IMR-90 (cell line): ENCODE measurements around the gene DCTD. TPM values are rescaled to one million over a fixed set of nuclear protein-coding genes. Genes with fewer than 3 reads are reported as not detected.

Source experiments
- ATAC-seq: fragments of 200-7000 bp; cut with Tn5 transposase; 2 replicates; pipeline ENCODE4 v1.9.1; 2020; ENCODE audit warnings: low read depth, mild to moderate bottlenecking, moderate library complexity
- BruUV-seq: library from RNA; stranded (reverse); fragments of 400-500 nt; replicated peaks from 2 replicates; lab custom pipeline; 2021; lab: Mats Ljungman, UMichigan
- CTCF ChIA-PET: fragments of 300-600 bp; formaldehyde crosslinking; extraction: SDS; loops from one replicate; lab custom pipeline; 2021; ENCODE audit warnings: antibody characterized with exemption; lab: Yijun Ruan, JAX
- POLR2A ChIA-PET: fragments of 300-600 bp; sonication (Branson Sonifier 250); formaldehyde crosslinking; loops from one replicate; lab custom pipeline; 2022; ENCODE audit warnings: antibody characterized with exemption; ENCODE audit not compliant: unreplicated experiment; lab: Charles Lee
- DNase-seq: peaks from one replicate; pipeline ENCODE4 v3.0.0; 2013
- H2AFZ ChIP-seq: replicated peaks from 2 replicates; pipeline ENCODE3; 2013; ENCODE audit warnings: low read length, mild to moderate bottlenecking; ENCODE audit not compliant: poor library complexity
- H2AK5ac ChIP-seq: 2 replicates; pipeline ENCODE4 v1.6.1; 2013; ENCODE audit warnings: low read depth, low read length, inconsistent platforms
- H2AK9ac ChIP-seq: replicated peaks from 2 replicates; pipeline ENCODE3; 2013; ENCODE audit warnings: mild to moderate bottlenecking, low read depth, low read length, moderate library complexity; ENCODE audit not compliant: poor library complexity
- H2BK120ac ChIP-seq: 2 replicates; pipeline ENCODE4 v1.6.1; 2013; ENCODE audit warnings: low read depth, low read length, inconsistent platforms
- H2BK15ac ChIP-seq: 3 replicates; pipeline ENCODE4 v1.6.1; 2013; ENCODE audit warnings: low read depth, low read length, inconsistent platforms
- H2BK20ac ChIP-seq: 2 replicates; pipeline ENCODE4 v1.6.1; 2013; ENCODE audit warnings: low read depth, mild to moderate bottlenecking, inconsistent platforms, low read length, moderate library complexity
- H2BK5ac ChIP-seq: 2 replicates; pipeline ENCODE4 v1.6.1; 2013; ENCODE audit warnings: mild to moderate bottlenecking, low read depth, low read length, inconsistent platforms; ENCODE audit not compliant: poor library complexity, severe bottlenecking
- H3K14ac ChIP-seq: replicated peaks from 2 replicates; pipeline ENCODE4 v1.6.1; 2013; ENCODE audit warnings: low read depth, low read length, inconsistent platforms
- H3K18ac ChIP-seq: 2 replicates; pipeline ENCODE4 v1.6.1; 2013; ENCODE audit warnings: low read depth, low read length, control low read depth
- H3K23ac ChIP-seq: 2 replicates; pipeline ENCODE4 v1.6.1; 2013; ENCODE audit warnings: low read depth, low read length, inconsistent platforms
- H3K27ac ChIP-seq: 2 replicates; pipeline ENCODE4 v1.5.1; 2013; ENCODE audit warnings: mild to moderate bottlenecking, control low read depth, low read length; ENCODE audit not compliant: insufficient read depth
- H3K27me3 ChIP-seq: 2 replicates; pipeline ENCODE4 v1.6.1; 2013; ENCODE audit warnings: low read length; ENCODE audit not compliant: control insufficient read depth, insufficient read depth
- H3K36me3 ChIP-seq: 2 replicates; pipeline ENCODE4 v1.6.1; 2013; ENCODE audit warnings: low read length, mixed read lengths; ENCODE audit not compliant: control insufficient read depth, insufficient read depth
- H3K4ac ChIP-seq: 2 replicates; pipeline ENCODE4 v1.6.1; 2013; ENCODE audit warnings: low read depth, low read length, inconsistent platforms
- H3K4me1 ChIP-seq: 2 replicates; pipeline ENCODE4 v1.6.1; 2013; ENCODE audit warnings: low read length, mixed read lengths; ENCODE audit not compliant: control insufficient read depth, insufficient read depth
- H3K4me2 ChIP-seq: 2 replicates; pipeline ENCODE4 v1.6.1; 2013; ENCODE audit warnings: low read depth, mild to moderate bottlenecking, control low read depth, low read length, moderate library complexity
- H3K4me3 ChIP-seq: 2 replicates; pipeline ENCODE4 v1.5.1; 2013; ENCODE audit warnings: low read depth, mild to moderate bottlenecking, control low read depth, low read length, moderate library complexity; ENCODE audit not compliant: insufficient read depth
- H3K56ac ChIP-seq: 2 replicates; pipeline ENCODE4 v1.6.1; 2013; ENCODE audit warnings: low read length, inconsistent platforms; ENCODE audit not compliant: insufficient read depth; ENCODE audit errors: extremely low read depth
- H3K79me1 ChIP-seq, 2 experiments: 2 replicates each; pipeline ENCODE4 v1.6.1; 2013; ENCODE audit warnings: low read length in 2 of 2, inconsistent platforms in 1 of 2, low read depth in 1 of 2
- H3K9ac ChIP-seq: 2 replicates; pipeline ENCODE4 v1.6.1; 2013; ENCODE audit warnings: low read depth, low read length, control low read depth
- H3K9me1 ChIP-seq: 2 replicates; pipeline ENCODE4 v1.6.1; 2013; ENCODE audit warnings: low read length, inconsistent platforms; ENCODE audit not compliant: insufficient read depth
- H3K9me3 ChIP-seq: 2 replicates; pipeline ENCODE4 v1.6.1; 2013; ENCODE audit warnings: low read length; ENCODE audit not compliant: control insufficient read depth, insufficient read depth
- H4K20me1 ChIP-seq: 2 replicates; pipeline ENCODE4 v1.6.1; 2013; ENCODE audit warnings: low read length, inconsistent platforms; ENCODE audit not compliant: insufficient read depth
- H4K5ac ChIP-seq: 2 replicates; pipeline ENCODE4 v1.6.1; 2013; ENCODE audit warnings: mild to moderate bottlenecking, low read depth, low read length, control low read depth
- H4K8ac ChIP-seq, 2 experiments: 2 replicates each; pipeline ENCODE4 v1.6.1; 2013; ENCODE audit warnings: low read depth in 2 of 2, low read length in 2 of 2, control low read depth in 1 of 2, inconsistent platforms in 1 of 2
- H4K91ac ChIP-seq: 2 replicates; pipeline ENCODE4 v1.6.1; 2013; ENCODE audit warnings: low read depth, low read length, inconsistent platforms; ENCODE audit not compliant: insufficient read depth
- BHLHE40 ChIP-seq: fragments of 150-350 bp; IDR thresholded peaks from 2 replicates; pipeline ENCODE4 v1.6.1; 2016; ENCODE audit warnings: mild to moderate bottlenecking, low read depth, low read length
- CEBPB ChIP-seq: IDR thresholded peaks from 2 replicates; pipeline ENCODE4 v1.6.1; 2012; ENCODE audit warnings: low read depth, low read length, improper control_type of control experiment
- CHD1 ChIP-seq: IDR thresholded peaks from 2 replicates; pipeline ENCODE4 v1.6.1; 2012; ENCODE audit warnings: low read depth, low read length, improper control_type of control experiment
- CTCF ChIP-seq: conservative IDR thresholded peaks from 2 replicates; pipeline ENCODE4 v1.5.1; 2012; ENCODE audit warnings: mild to moderate bottlenecking, low read depth, low read length, improper control_type of control experiment
- ELK1 ChIP-seq: fragments of 150-350 bp; IDR thresholded peaks from 2 replicates; pipeline ENCODE4 v1.6.1; 2016; ENCODE audit warnings: low read depth, mild to moderate bottlenecking, low read length, moderate library complexity, borderline replicate concordance
- FOS ChIP-seq: fragments of 150-350 bp; IDR thresholded peaks from 2 replicates; pipeline ENCODE4 v1.6.1; 2016; ENCODE audit warnings: low read depth, low read length
- MAFK ChIP-seq: IDR thresholded peaks from 2 replicates; pipeline ENCODE4 v1.6.1; 2012; ENCODE audit warnings: low read depth, low read length, improper control_type of control experiment
- MAZ ChIP-seq: IDR thresholded peaks from 2 replicates; pipeline ENCODE4 v1.6.1; 2012; ENCODE audit warnings: low read depth, mild to moderate bottlenecking, low read length, improper control_type of control experiment, moderate library complexity, borderline replicate concordance
- MXI1 ChIP-seq: IDR thresholded peaks from 2 replicates; pipeline ENCODE4 v1.6.1; 2012; ENCODE audit warnings: low read depth, mild to moderate bottlenecking, low read length, moderate library complexity, borderline replicate concordance
- NFE2L2 ChIP-seq: fragments of 150-350 bp; IDR thresholded peaks from 2 replicates; pipeline ENCODE4 v1.6.1; 2016; ENCODE audit warnings: low read depth, mild to moderate bottlenecking, low read length
- POLR2A ChIP-seq: IDR thresholded peaks from 2 replicates; pipeline ENCODE4 v1.6.1; 2012; ENCODE audit warnings: mild to moderate bottlenecking, low read depth, low read length
- RAD21 ChIP-seq: IDR thresholded peaks from 2 replicates; pipeline ENCODE4 v1.6.1; 2012; ENCODE audit warnings: low read length, improper control_type of control experiment
- RCOR1 ChIP-seq: IDR thresholded peaks from 2 replicates; pipeline ENCODE4 v1.6.1; 2012; ENCODE audit warnings: mild to moderate bottlenecking, low read length, improper control_type of control experiment; ENCODE audit not compliant: insufficient replicate concordance
- RFX5 ChIP-seq: IDR thresholded peaks from 2 replicates; pipeline ENCODE4 v1.8.0; 2012; ENCODE audit warnings: low read depth, mild to moderate bottlenecking, low read length, moderate library complexity
- SMC3 ChIP-seq: fragments of 150-350 bp; IDR thresholded peaks from 2 replicates; pipeline ENCODE4 v1.6.1; 2016; ENCODE audit warnings: low read depth, mild to moderate bottlenecking, antibody characterized with exemption, low read length, moderate library complexity
- USF2 ChIP-seq: fragments of 150-350 bp; IDR thresholded peaks from 2 replicates; pipeline ENCODE4 v1.6.1; 2017; ENCODE audit warnings: mild to moderate bottlenecking, antibody characterized with exemption, low read length, low read depth
- WGBS, 2 experiments: methylation state at CpG; one replicate each; pipeline versions ENCODE4 v1.1.5 to v1.1.7; 2013; ENCODE audit warnings: missing lambda C conversion rate in 2 of 2; ENCODE audit not compliant: insufficient read length in 1 of 2; ENCODE audit errors: extremely low coverage in 2 of 2; 5-methylcytosine and 5-hydroxymethylcytosine counted together
- dilution Hi-C: fragments of 300-500 bp; cut with HindIII; formaldehyde crosslinking; loops from one replicate; pipeline ENCODE4 v1.14.3; 2018; ENCODE audit warnings: low sequenced_read_pairs; ENCODE audit not compliant: unreplicated experiment
- in situ Hi-C: fragments of 300-500 bp; cut with MboI; formaldehyde crosslinking; loops from 3 replicates; pipeline ENCODE4 v1.14.3; 2019; ENCODE audit warnings: low sequenced_read_pairs, inconsistent platforms, mixed read lengths
- intact Hi-C: fragments of 100-400 bp; cut with micrococcal nuclease; formaldehyde crosslinking; loops from 2 replicates; pipeline ENCODE4 v1.10.0; 2022
- polyA plus RNA-seq, 3 experiments: library from polyadenylated mRNA; depleted of rRNA; stranded (reverse); fragments of >200 nt; gene quantifications; 2 replicates each; pipeline ENCODE4 v1.2.3, GENCODE V29; 2012; ENCODE audit warnings: low replicate concordance in 1 of 3
- total RNA-seq: library from RNA; depleted of rRNA; stranded (reverse); fragments of >200 nt; gene quantifications from 2 replicates; pipeline ENCODE4 v1.2.3, GENCODE V29; 2012

Gene DCTD
- total and polyA plus RNA-seq, 2 of the 4 experiments (the other 2 are of a cell fraction), result 90.3 to 127 TPM

- H3K27me3 ChIP-seq, result no peaks in the 10 kb centered on the region
- H3K14ac ChIP-seq, result peak overlapping the region; percentile 64
- H3K9ac ChIP-seq, result no peak overlapping the region
- peak overlapping the region; percentile 86 for H3K18ac ChIP-seq
- H2AK9ac ChIP-seq, result no peak overlapping the region
- BruUV-seq, result no TSS peak
- peak overlapping the region; percentile 98 for H2BK5ac ChIP-seq
- no peaks in the 10 kb centered on the region for H4K20me1 ChIP-seq
- no peaks in the 10 kb centered on the region for H3K9me3 ChIP-seq
- in situ Hi-C loops, result loop anchor here (5.0 to 10.0 kb wide), 2 partner anchors 144 to 326 kb away; no protein-coding TSS in a partner anchor
- WGBS, 2 experiments, result 100% methylated on average over 1 of the region's 6 CpGs; no CpG with 5 or more reads in 1 of the 2 experiments
- peaks cover 7% of the 10 kb centered on the region for H3K4me1 ChIP-seq
- no peak overlapping the region for H3K4me2 ChIP-seq
- H3K9me1 ChIP-seq, result peaks cover 20% of the 10 kb centered on the region
- intact Hi-C loops, result no loop called here
- ATAC-seq (no peak), DNase-seq (no peak)
- peak overlapping the region; percentile 53 for H3K27ac ChIP-seq
- H3K36me3 ChIP-seq, result no peaks in the 10 kb centered on the region
- peak overlapping the region; percentile 93 for H2AK5ac ChIP-seq
- dilution Hi-C loops, result no loop called here
- peak overlapping the region; percentile 89 for H3K4ac ChIP-seq
- H3K56ac ChIP-seq, result no peak overlapping the region
- TF ChIP-seq CTCF (no peak), CEBPB (no peak), SMC3 (no peak), RFX5 (no peak), MAFK (no peak), RCOR1 (no peak), BHLHE40 (no peak), MAZ (no peak), FOS (no peak), NFE2L2 (no peak), POLR2A (no peak), RAD21 (no peak), USF2 (no peak), ELK1 (no peak), MXI1 (no peak), CHD1 (no peak)
- H3K4me3 ChIP-seq, result no peak overlapping the region
- peak overlapping the region; percentile 44 to 68; a peak in 3 of 4 replicates for H4K8ac ChIP-seq
- peak overlapping the region; percentile 25 for H2AFZ ChIP-seq
- peak overlapping the region; percentile 99 for H2BK120ac ChIP-seq
- H4K91ac ChIP-seq, result peak overlapping the region; percentile 90
- H2BK15ac ChIP-seq, result peak overlapping the region; percentile 75; the same call in 2 of the 3 replicates
- ChIA-PET CTCF (interaction anchor here (0.6 kb wide), 1 partner anchor 305 kb away, joined by 3 read pairs; no protein-coding TSS in a partner anchor), POLR2A (interaction anchor here (0.6 kb wide), 1 partner anchor 571 kb away, joined by 3 read pairs; no protein-coding TSS in a partner anchor)
- H2BK20ac ChIP-seq, result peak overlapping the region; percentile 96
- H3K23ac ChIP-seq, result peak overlapping the region; percentile 53; the same call in 1 of the 2 replicates
- no peaks in the 10 kb centered on the region for H3K79me1 ChIP-seq
- peak overlapping the region; percentile 65 for H4K5ac ChIP-seq
Measured at GRCh38 chr4:182930889-182931288, 13.7 kb upstream of the DCTD start.
